GM19372 (cell line): Measurements from ENCODE around the gene SPPL2A.
"Not testable (repeated sequence)": the region's sequence is repeated elsewhere in the genome, so short reads cannot be mapped to it uniquely, and the experiment has no call there.

ENCODE experiments used
- ATAC-seq: cut with Tn5 transposase; IDR thresholded peaks from one replicate; pipeline ENCODE4 v1.9.1; 2021; ENCODE audit warnings: mild to moderate bottlenecking, low read depth, moderate library complexity; ENCODE audit not compliant: unreplicated experiment

The SPPL2A gene, protein sequence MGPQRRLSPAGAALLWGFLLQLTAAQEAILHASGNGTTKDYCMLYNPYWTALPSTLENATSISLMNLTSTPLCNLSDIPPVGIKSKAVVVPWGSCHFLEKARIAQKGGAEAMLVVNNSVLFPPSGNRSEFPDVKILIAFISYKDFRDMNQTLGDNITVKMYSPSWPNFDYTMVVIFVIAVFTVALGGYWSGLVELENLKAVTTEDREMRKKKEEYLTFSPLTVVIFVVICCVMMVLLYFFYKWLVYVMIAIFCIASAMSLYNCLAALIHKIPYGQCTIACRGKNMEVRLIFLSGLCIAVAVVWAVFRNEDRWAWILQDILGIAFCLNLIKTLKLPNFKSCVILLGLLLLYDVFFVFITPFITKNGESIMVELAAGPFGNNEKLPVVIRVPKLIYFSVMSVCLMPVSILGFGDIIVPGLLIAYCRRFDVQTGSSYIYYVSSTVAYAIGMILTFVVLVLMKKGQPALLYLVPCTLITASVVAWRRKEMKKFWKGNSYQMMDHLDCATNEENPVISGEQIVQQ

DNA sequence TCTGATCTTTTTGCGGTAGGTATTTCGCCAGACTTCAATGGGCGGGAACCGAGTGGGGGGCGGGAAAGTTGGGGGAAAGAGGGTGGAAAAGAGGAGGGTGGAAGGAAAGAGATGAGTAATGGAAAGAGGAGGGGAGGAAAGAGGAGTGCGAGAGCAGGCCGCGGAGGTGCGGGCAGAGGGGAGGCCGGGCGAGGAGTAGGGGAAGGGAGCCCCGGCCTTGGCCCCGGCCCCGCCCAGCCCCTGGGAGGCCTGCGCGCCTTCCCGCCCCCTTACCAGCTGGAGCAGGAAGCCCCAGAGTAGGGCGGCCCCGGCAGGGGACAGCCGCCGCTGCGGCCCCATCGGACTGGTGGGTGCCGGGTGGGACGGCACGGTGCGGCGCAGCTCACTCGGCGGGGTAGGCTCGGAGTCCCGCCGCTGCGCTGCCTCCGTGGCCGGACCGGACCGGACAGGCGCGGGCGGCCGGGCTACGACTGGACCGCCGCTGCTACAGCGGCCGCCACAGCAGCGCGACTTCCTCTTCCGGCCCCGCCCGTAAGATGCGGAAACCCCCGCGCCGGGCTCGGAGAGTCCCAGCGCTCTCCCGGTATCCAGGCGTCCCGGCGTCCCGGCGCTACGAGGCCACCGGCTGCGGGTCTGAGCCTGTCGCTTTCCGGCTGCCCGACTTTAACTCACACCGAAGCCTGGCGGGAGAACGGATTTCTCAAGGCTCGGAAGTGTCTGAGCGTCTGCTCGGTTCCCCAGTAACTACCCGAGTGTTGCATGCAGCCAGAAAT is at the start of gene SPPL2A:
Gene SPPL2A (minus strand): TSS at position 512 of the 773 bp plus-strand sequence. CDS start 173 bp downstream, at position 339.
- ATAC-seq = peak; percentile 85

DNA sequence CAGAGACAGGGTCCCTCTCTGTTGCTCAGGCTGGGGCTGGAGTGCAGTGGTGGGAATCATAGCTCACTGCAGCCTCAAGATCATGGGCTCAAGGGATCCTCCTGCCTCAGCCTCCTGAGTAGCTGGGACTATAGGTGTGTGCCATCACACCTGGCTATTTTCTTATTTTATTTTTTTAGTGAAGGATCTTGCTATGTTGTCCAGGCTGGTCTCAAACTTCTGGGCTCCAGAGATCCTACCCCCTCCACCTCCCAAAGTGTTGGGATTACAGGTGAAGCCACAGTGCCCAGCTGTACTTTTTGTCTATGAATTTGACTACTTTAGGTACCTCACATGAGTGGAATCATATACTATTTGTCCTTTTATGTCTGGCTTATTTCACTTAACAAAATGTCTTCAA is 49.1 kb upstream of the SPPL2A start:
- no peak for ATAC-seq

DNA sequence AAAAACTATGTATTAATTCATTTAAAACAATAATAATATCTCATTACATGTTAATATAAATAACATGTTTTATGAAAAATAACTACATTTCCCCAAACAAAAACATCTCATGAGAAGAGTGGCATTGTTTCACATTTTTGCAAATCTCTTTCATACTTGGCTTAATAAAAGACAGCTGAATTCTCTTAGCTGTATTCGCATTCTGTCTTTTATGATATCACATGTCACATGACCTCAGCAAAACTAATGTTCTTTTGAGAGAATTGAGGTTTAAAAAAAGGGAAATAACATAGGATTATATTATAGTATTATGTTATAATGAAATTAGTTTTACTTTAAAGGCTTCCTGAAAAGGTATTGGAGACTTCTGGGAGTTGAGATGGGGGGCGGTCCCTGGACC is 48.4 kb upstream of the SPPL2A start:
- no peak for ATAC-seq

DNA sequence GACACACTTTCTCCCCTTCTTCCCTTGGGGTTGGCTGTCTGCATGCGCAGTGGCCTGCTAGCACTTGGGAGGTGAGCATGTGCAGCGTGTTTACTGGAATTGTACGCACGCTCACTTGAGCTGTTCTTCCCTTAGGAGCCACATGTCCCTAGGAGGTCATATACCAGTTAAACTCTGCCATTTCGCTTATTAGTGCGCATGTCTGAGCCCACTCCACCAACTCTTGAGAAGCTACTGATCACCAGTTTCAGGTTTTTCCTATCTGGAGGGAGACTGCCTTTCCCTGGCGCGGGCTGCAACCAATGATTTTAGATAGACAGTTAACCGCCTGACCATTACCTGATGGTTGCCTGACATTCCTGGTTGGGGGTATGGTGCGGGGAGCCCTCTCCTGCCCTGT is 47.6 kb upstream of the SPPL2A start:
- ATAC-seq = no peak

DNA sequence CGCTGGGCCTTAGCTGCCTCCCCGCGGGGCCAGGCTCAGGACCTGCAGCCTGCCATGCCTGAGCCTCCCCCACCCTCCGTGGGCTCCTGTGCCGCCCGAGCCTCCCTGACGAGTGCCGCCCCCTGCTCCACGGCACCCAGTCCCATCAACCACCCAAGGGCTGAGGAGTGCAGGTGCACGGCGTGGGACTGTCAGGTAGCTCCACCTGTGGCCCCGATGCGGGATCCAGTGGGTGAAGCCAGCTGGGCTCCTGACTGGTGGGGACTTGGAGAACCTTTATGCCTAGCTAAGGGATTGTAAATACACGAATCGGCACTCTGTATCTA is 46.6 kb upstream of the SPPL2A start:
- ATAC-seq = not testable (repeated sequence)

DNA sequence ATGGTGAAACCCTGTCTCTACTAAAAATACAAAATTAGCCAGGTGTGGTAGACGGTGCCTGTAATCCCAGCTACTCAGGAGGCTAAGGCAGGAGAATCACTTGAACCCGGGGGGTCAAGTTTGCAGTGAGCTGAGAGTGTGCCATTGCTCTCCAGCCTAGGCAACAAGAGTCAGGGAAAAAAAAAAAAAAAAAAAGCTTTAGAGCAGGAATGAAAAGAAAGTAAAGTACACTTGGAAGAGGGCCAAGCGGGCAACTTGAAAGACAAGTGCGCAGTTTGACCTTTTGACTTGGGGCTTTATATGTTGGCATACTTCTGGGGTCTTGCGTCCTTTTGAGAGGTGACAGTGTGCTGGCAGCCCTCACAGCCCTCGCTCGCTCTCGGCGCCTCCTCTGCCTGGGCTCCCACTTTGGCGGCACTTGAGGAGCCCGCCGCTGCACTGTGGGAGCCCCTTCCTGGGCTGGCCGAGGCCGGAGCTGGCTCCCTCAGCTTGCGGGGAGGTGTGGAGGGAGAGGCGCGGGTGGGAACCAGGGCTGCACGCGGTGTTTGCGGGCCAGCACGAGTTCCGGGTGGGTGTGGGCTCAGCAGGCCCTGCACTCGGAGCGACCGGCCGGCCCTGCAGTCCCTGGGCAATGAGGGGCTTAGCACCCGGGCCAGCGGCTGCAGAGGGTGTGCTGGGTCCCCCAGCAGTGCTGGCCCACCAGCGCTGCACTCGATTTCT is 46.1 kb upstream of the SPPL2A start:
- ATAC-seq = not testable (repeated sequence)

DNA sequence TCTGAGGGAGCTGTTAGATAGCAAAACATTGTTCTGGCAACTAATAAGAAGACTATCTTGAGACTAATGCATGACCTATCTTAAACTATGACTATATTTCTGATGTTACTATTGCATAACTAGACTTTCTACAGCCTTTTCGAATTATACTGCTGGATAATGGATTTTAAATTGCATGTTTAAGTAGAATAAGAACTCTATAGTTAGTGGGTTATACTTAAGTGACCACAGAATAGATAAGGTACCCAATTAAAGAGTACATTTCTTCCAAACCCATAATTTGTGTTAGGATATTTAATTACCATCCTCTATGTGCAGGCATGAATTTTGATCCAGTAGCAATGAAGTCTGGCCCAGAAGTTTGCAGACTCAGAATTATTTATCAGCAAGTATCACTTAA is 44.6 kb upstream of the SPPL2A start:
- ATAC-seq = no peak

DNA sequence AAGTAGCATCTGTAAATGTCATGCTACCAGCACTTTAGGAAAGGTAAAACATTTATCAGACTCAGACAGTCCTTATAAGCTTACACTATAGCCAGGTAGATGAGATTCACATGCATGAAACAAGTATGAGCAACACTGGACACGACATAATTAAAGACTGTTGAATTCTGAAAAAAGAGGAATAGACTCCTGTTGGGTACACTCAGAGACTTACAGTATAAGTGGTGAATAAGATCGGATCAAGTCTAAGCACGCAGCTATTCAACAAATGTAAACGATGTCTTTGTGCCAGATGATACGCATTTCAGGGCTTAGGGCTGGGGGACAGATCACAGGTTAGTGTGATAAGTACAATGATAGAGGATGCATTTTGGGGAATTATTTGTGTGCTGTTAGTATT is 43.2 kb upstream of the SPPL2A start:
- no peak for ATAC-seq

DNA sequence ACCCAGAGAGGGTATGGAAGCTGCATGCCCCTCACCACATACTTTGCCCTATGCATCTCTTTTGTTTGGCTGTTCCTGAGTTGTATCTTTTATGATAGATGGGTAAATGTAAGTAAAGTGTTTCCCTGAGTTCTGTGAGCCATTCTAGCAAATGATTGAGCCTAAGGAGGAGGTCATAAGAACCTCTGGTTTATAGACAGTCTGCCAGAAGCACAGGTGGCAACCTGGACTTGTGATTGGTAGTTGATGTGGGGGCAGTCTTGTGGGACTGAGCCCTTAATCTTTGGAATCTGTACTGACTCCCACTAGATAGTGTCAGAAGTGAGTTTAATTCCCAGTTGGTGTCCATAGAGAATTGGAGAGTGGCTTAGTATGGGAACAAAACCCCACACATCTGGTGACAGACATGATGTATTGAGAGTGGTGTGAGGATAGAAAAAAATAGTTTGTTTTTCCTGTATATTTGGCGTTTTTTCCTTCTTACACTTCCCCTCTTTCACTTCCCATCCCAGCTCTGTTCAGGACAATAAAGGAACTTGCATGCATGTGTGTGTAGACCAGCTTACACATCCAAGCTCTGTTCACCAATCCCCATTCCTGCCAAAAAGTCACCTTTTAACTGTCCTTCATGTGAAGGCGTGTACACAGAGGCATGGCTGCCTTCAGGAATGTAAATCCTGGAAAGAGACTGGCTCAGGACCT is 38.1 kb upstream of the SPPL2A start:
- ATAC-seq = no peak

DNA sequence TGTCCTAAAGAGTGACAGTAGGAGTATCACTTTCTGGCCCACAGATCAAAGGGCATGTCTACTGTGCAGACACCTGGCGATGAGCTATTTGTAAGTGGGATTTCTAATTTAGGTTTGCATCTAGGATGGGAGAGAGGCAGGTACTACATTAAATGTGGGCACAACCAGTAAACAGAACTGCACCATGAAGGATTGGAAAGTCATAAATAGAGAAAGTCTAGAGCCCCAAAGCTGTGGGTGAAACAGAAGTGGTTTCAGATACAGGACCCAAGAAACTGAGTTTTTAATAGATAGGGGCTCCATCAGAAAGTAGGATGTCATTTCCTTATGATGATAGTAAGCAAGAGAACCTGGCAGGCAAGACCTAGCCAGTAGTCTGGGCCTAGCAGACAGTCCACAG is 35.2 kb upstream of the SPPL2A start:
- no peak for ATAC-seq

DNA sequence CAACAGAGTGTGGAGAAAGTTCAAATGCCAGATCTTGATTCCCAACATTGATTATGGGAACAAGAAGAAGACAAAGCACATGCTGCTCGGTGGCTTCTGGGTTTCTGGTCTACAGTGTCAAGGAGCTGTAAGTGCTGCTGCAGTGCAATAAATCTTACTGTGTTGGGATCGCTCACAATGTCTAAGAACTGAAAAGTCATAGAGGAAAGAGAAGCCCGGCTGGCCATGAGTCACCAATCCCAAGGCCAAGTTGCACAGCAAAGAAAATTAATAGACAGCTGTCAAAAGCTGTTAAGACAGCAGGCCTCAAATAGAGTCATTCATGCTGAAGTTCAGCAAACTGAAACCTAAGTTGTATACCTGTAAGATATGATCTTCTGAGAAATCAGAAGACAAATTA is 33.2 kb upstream of the SPPL2A start:
- ATAC-seq = no peak

DNA sequence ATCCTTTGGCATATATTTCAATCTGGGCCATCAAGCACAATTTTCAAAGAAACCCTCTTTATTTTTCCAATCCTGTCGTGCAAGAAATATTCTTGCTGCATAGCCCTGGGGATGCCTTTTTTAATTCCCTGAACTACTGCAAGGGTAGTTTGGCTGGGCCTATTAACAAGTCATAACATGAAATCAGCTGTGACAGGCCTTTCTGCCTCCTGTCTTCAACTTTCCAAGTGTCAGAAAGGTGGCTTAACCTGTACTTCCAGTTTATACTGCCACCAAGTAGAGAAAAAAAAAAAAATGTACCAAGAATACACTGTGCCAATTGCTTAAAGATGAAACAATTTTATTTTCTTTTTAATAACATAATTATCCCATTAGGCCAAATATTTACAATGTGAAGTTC is 32.4 kb upstream of the SPPL2A start:
- no peak for ATAC-seq

DNA sequence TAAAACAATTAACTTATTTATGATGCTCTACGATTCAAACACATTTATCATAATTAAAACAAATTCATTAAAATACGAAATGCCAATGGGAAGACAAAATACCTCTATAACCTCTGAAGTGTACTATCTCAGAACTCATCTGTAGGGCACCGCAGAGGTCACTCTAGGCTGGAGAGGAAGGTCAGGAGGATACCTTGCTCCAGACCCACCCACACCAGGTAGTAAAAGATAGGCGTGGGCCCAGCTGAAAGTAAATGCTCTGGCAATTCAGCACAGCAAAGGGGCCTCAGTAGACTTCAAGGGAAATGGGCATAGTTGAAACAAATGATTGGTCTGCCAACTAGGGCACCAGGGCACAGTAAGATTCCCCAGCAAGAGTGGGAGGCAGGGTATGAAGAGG is 26.0 kb upstream of the SPPL2A start:
- ATAC-seq = no peak

DNA sequence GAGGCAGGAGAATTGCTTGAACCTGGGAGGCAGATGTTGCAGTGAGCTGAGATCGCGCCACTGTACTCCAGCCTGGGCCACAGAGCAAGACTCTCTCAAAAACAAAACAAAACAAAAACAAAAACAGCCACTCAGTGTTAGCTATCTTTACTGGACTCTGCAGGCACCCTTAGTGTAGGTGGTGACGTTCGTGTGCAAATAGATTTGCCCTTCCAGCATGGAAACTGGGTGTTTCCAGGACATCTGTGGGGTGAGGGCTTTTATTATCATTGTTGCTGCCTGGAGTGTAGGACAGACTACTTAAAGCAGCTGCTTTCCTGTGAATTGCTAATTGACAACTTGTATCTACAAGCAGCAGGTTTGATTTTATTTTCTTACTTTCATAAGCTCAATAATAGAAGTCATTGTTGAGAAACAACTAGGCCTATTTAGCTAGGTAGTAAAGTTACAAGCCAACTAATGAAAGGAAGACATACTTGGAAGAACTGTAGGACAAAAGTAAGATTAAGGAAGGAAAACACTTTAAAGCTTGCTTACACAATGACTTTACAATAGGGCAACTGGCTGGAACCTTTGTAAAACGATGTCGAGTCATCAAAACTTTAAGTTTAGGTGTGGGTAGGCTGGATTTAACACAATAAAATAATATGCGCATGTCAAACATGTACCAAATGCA is 25.4 kb upstream of the SPPL2A start:
- no peak for ATAC-seq

DNA sequence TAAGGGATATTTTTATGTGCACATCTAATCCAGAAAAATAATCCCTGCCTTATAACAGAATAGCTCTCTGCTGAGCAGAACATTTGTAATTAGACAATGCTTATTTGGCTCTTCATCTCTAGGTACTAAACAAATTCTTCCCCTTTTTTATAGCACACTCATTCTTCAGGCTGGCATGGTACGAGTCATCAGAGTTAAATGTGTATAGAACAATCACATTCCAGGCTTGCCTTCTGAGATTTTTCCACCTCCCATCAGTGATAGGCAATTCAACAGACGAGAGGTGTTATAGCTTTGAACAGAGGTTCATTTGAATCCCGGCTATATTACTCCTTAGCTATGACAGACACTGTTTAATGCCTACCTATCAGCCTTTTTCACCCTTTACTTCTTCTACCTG is 21.4 kb upstream of the SPPL2A start:
- no peak for ATAC-seq

DNA sequence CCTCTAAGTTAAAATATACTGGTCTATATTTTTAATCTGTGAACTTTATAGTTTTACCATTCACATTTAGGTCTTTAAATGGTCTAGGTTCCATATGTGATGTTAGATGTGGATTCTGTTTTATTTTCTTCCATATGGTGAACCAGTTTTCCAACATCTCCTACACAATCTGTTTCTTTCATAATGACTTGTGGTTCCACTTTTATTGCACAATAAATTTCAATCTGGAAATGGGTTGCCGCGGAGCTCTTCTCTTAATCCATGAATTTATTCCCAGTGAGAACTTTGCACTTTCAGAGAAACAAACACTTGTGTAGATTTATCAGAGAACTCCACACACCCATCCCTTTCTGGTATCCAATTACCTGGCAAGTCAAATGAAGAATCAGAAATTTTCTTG is 20.9 kb upstream of the SPPL2A start:
- ATAC-seq = no peak

DNA sequence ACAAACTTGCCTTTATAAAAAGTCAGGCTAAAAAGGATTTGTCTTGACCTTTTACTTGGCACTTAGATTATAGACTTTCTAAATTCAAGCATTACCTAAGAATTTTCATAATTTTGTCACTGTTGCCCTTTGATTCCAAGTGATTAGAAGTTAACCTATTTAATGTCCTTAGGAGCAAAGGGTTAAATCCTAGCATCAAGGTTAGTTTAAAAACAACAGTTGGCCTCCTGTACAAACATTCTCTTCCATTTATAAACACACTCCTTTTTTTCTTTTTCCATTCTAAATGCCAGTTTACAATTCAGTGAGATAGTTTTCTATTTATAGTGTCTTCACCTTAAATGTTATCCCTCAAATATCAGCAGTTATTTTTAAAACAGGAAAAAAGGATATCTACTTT is 18.4 kb upstream of the SPPL2A start:
- no peak for ATAC-seq

DNA sequence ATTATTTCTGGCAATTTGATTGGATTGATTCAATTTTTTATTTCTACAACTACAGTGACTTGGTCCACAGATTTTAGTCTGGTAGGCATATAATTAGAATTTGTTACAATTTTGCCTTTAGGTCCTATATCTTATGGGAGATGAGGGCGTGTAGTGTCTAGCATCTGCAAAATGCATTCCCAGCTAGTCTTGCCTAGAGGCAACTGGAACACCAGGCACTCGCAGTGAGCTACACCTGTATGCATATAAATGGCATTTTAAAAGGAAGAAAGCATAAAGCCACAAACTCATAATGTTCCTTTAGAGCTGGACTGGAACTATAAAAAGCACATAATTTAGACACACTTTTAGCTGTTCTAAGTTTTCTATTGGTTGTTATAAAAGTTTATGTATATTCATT is 17.9 kb upstream of the SPPL2A start:
- no peak for ATAC-seq

DNA sequence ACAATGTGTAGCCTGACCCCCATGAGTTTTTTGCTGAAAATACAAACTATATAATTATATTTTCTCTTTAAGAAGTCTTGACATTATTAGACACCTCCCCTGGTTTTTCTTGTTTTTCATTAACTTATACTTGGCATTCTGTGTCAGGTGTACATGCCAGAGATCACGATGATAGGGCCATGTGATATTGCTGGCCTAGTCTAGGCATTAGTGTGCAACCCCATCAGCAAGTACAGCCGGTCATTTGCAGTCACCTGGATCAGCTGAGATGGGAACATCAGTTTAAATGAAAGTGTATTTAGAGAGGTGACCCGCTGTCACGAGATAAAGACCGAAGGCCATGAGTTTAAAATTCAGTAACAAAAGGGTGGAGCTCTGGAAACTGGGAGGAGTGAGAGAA is 12.6 kb upstream of the SPPL2A start:
- ATAC-seq = no peak

DNA sequence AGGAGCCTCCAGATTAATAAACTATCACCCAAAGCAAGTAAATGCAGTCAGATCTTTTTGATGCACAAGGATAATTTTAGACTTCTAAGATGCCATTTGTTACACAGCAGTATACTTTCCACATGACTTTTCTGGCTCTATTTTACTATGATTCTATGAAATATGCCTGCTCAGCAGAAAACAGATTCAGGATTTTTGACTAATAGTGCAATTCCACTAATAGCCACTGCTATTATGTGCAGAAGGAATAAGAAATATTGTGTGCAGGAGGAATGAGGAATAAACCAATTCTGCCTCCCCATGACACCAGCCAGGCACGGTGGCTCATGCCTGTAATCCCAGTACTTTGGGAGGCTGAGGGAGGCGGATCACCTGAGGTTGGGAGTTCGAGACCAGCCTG is 11.5 kb upstream of the SPPL2A start:
- ATAC-seq = no peak
